Iris pigment epithelial cell (primary cell): ENCODE measurements around the gene ATP1A1.

Experiments
- DNase-seq: peaks from one replicate; pipeline ENCODE4 v3.0.0-alpha.2; 2011; ENCODE audit warnings: low read depth

Gene ATP1A1

DNA sequence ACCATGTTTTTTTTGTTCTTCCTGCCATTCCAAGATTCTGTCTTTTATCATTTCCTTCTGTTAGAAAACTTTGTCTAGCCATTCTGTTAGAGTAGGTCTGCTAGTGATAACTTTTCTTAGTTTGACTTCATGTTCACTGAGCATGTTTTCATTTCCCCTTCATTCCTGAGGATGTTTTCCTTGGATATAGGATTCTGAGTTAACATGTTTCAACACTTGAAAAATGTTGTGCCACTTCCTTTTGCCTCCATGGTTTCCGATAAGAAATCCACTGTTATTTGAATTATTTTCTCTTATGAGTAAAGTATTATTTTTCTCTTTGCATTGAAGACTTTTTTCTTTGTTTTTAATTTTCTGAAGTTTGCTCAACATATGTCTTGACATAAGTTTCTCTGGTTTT, 66.7 kb downstream of the ATP1A1 start:
- DNase-seq, result no peak

DNA sequence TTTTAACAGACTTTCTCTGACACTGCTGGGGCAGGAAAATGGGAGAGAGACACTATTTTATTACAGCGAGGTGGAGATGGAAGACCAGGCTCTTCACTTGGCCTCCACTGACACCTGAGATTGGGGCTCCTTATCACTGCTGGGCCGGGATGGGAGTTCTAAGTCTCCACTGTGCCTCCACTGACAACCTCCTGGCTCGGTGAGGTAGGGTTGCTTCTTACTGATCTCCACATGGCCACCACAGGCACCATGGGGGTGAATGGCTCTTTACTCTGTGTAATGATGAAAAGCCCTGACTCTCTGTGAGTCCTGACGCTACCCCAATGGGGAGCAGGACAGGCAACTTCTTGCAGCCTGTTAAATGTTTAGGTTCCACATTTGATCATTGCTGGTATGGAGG, 67.7 kb downstream of the ATP1A1 start:
- no peak for DNase-seq

DNA sequence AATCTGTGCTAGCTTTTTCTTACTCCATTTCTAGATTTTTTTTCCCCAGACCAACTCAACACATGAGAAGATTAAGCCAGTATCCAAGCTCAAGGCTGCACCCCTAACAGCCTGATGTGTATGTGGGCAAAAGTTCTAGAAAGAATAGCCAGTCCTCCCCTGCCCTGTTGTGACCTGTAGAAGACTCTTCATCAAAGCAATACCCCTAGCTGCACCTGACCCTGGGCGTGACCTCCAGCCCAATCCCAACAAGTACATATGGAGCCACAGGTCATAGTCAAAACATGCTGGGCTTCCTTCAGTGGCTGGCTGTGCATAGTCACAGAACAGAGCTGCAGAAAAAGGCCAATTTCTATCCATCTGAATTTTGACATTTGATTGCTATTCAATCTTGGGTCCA, 72.5 kb downstream of the ATP1A1 start:
- DNase-seq, result no peak

DNA sequence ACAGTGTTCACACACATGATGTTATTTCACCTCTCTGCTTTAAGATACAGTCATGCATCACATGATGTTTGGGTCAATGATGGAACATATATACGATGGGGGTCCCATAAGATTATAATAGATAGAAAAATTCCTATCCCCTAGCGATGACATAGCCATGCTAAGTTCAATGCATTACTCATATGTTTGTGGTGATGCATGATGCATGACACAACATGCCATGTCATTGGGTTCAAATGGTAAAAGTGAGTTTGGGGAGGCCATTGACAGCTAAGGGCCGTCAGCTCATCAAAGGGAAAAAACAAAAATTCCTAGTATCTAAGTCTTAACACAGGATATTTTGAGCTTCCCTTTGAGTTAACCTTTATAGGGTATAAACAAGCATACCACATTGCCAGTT, 73.6 kb downstream of the ATP1A1 start:
- no peak for DNase-seq

DNA sequence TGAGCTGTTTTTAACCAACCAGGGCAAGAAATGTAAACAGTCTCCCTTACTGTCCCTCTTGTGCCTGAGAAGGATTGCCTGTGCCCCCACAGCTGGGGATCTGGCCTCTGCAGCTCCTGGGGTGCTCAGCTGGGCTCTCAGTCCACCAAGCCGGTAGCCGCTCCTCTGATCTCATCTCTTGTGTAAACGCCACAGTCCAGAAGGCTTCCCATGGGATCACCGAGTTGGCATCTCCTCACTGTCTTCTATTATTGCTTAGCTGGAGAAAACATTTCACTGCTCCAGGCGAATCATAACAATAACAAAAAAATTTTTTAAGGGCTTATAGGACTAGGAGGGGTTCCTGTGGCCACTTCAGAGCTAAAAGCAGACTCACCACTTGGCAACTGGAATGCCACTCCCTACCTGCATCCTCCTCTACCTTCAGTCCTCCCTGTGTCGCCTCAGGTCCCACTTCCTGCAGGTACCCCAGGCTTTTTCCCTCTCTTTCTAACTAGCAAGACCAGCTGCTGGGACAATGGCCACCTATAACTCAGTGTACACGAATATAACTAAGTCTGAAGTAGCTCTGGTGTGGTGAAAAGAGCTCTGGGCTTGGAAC, 75.8 kb downstream of the ATP1A1 start:
- DNase-seq, result no peak

DNA sequence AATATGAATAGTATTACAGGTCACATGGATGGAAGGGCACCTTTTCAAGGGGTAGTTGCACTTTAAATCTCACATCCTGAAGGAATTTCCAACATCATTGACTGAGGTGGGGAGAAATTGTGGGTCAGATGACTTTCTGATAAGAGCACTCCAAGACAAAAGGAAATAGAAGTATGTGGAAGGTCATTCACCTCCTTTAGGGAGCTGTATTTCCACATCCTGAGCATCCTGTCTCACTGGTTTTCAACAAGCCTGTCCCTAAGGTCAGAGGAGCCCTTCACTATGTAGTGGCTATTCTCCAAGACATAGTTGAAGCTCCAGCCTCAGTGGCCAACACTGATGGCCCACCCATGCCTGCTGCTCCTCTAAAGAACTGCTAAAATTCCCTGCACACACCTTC, 76.5 kb downstream of the ATP1A1 start:
- no peak for DNase-seq

DNA sequence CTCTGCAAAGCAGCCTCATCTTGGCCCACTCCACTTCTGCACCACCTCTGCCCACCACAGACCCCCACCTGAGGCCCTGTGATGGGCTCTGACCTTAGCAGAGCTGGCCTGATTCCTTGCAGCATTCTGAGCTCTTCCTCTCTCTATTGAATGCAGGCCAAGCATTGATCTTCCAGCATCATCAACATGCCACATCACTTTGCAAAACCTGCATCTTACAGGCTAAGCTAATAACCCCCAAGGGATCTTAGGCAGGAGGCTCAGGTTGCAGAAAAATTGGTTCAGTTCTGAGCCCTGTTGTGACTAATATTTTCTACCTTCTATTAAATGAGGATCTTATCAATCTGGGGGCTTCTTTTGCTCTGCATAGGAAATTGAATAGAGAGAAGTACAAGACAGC, 78.7 kb downstream of the ATP1A1 start:
- DNase-seq, result no peak

- no peak for DNase-seq
Observed at GRCh38 chr1:116453481-116453880, 80.4 kb downstream of the ATP1A1 start.

- no peak for DNase-seq
Observed at GRCh38 chr1:116453906-116454305, 80.9 kb downstream of the ATP1A1 start.
